ENCODE results near the gene ELP5. TPM values are rescaled to one million over a fixed set of nuclear protein-coding genes. Genes with fewer than 3 reads are reported as not detected.

ELP5 gene
- total and polyA plus RNA-seq, 2 donors (not counting 1 experiment from before 2014, with no cell fraction given): 48.0 to 69.9 TPM

DNA sequence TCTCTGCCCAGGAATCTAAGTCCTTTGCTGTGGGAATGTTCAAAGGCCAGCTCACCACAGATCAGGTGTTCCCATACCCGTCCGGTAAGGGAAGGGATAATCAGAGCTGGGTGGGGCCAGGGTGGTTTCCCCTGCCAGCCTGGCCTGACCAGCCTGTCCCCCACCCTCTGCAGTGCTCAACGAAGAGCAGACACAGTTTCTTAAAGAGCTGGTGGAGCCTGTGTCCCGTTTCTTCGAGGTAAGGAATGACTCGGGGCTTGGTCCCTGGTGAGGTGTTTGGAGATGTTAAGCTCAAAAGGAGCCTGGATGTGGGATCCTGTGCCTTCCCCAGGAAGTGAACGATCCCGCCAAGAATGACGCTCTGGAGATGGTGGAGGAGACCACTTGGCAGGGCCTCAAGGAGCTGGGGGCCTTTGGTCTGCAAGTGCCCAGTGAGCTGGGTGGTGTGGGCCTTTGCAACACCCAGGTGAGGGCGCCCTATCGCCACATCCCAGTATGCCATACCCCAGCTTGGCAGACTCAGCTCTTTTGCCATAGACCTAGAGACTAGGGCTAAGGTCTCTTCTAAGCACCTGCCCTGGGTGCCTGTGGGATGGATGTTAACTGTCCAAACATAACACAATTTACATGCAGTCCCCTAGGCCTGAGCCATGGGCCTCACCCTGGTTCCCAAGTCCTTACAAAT, 31.3 kb upstream of the ELP5 start:
- H3K27me3 Mint-ChIP-seq: no peaks in the 10 kb centered on the region
- Histone ChIP-seq H3K9ac (ENCODE audit: low read length) (peak overlapping the region; percentile 83), H3K79me2 (ENCODE audit: control insufficient read depth, insufficient read depth, low read length) (peaks cover 7% of the 10 kb centered on the region), H3K36me3 (replicated peaks in 1 of 2; ENCODE audit: control extremely low read depth in 1 of 2, control insufficient read depth in 1 of 2, extremely low read depth in 1 of 2, insufficient read depth in 2 of 2, low read length in 1 of 2) (peaks cover 0 to 32% of the 10 kb centered on the region in 2 experiments), H2AFZ (ENCODE audit: insufficient read depth, low read depth, low read length, poor library complexity, severe bottlenecking) (peak overlapping the region; percentile 86), H3K4me2 (replicated peaks; ENCODE audit: low read depth, low read length, poor library complexity, severe bottlenecking) (peak overlapping the region; percentile 94), H4K20me1 (ENCODE audit: control insufficient read depth, insufficient read depth, low read length, poor library complexity, severe bottlenecking) (no peaks in the 10 kb centered on the region), H3K27ac (ENCODE audit: low read length in 2 of 2) (peak overlapping the region; percentile 28 to 78), H3K4me3 (ENCODE audit: control extremely low read depth in 1 of 5, extremely low read depth in 1 of 5, insufficient read depth in 1 of 5, low read depth in 2 of 5, low read length in 4 of 5) (peak overlapping the region; percentile 31 to 86 (median 80)), H3K9me3 (ENCODE audit: control extremely low read depth in 1 of 3, control insufficient read depth in 2 of 3, insufficient read depth in 1 of 3, low read length in 2 of 3) (no peaks in the 10 kb centered on the region), H3K27me3 (replicated peaks in 1 of 4; ENCODE audit: control extremely low read depth in 1 of 4, control insufficient read depth in 3 of 4, insufficient read depth in 4 of 4, low read length in 3 of 4) (no peaks in the 10 kb centered on the region), H3K4me1 (ENCODE audit: control insufficient read depth in 2 of 2, insufficient read depth in 2 of 2, low read length in 2 of 2) (peaks cover 18 to 41% of the 10 kb centered on the region in 2 donors)
- intact Hi-C loops (cut with micrococcal nuclease): loop anchor here (1.0 to 2.0 kb wide), 2 partner anchors 60 to 76 kb away; no protein-coding TSS in a partner anchor
- H3K4me1 Mint-ChIP-seq: peaks cover 44% of the 10 kb centered on the region
- TF ChIP-seq CTCF (IDR thresholded peaks at IDR 0.05) (peak; percentile 54), EZH2 (IDR thresholded peaks at IDR 0.05; ENCODE audit: borderline replicate concordance, insufficient read depth, low read depth, low read length, poor library complexity, severe bottlenecking) (no peak)
- 42% methylated on average over 10 of the region's 11 CpGs for WGBS (ENCODE audit: insufficient coverage)
- peak; percentile 77 for DNase-seq
- peak overlapping the region; percentile 93 for H3K27ac Mint-ChIP-seq
- CTCF ChIA-PET: interaction anchor here (0.7 to 3.8 kb wide), 17 partner anchors 9 to 216 kb away, joined by 3 to 47 read pairs (median 5); partner anchors contain the start of genes ACAP1, DVL2, GABARAP and PHF23
- H3K4me3 Mint-ChIP-seq: peak overlapping the region; percentile 97
- H3K9me3 Mint-ChIP-seq (ENCODE audit: insufficient read depth): no peaks in the 10 kb centered on the region
- POLR2A ChIA-PET: interaction anchor here (0.5 to 9.1 kb wide), 7 partner anchors 17 to 224 kb away, joined by 3 to 157 read pairs (median 3); partner anchors contain the start of genes CTDNEP1, DVL2, ELP5 and GABARAP
- ATAC-seq (ENCODE audit: low read depth): peak; percentile 34

Data from B cell (primary cell).